Measurements from ENCODE around the gene EFNA3.

- no peak for TF ChIP-seq CTCF (IDR thresholded peaks at IDR 0.05)
- TF ChIP-seq POLR2A (IDR thresholded peaks at IDR 0.05) = no peak
Measured at GRCh38 chr1:155104605-155105534, 26.2 kb downstream of the EFNA3 start.
